Raji (cell line): ENCODE results near the gene ZNF14.

Experiments
- POLR2A ChIP-seq: IDR thresholded peaks from 2 replicates; pipeline ENCODE4 v1.6.1; 2011; ENCODE audit warnings: low read depth, low read length, control low read depth; ENCODE audit not compliant: insufficient read depth

The ZNF14 gene

DNA sequence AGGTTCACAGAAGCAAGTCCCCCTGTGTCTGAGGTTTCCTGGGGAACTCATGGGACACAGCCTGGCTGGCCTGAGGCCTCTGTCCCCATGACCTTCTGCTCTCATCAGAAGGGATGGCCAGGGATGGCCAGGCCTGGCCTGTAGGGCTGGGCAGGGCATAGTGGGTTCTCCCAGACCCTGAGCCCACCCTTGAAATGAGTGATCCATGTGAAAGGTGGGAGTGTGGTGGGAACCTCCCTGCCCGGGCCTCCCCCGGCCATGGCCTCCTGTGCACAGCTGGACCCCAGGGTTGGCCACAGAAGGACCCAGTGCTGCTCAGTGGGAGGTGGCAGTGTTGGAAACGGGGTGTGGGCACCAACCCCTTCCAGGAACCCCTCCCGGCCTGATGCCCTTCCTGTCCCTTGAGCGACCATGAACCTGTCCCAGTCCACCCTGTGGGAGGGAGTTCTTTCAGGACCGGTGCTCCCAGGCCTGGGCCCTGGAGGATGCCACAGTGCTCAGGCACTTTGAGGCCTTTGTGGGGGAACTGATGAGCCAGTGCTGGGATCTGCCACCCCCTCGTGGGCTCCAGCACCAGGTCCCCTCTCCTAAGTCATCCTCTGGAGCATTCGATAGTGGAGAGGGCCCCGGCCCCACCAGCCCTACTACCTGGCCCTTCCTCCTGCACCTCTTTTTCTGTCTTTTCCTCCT is 15.5 kb upstream of the ZNF14 start:
- no peak for TF ChIP-seq POLR2A

DNA sequence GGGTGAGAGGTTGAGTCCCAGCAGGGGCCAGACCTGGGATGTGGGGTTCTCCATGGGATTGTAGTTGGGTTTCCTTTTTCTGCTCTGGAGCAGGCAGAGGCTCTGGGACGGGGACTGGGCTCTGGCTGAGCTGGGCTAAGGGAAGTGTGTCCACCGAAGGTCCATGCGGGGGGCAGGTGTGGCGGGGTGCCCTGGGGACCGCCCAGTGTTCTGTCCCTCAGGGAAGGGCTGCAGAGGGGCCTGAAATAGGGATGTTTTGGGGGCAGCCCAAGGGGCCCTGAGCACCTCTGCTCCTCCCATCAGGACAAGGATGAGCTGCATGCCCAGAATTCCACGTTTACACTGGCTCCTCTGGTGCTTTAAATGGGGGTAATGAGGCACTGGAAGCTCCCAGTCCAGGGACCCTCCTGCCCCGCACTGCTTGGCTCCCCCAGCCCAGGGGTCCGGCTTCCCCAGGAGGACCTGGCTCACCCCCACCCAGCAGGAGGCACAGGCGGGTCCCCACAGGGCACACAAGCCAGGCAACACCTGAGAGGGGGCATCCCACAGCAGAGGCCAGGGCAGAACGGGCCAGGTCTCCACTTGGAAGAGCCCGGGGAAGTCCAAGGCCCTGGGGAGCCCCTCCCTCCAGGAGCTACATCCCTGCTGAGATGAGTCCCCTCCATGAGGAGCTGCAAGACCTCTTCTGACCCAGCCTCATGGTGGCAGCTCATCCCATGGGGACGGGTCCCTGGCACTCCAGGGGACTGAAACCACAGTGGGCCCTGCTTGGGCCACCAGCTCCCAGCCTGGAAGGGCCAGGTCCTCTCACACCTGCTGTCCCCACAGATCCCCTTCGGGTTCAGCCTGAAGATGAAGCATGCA is 14.7 kb upstream of the ZNF14 start:
- no peak for TF ChIP-seq POLR2A

DNA sequence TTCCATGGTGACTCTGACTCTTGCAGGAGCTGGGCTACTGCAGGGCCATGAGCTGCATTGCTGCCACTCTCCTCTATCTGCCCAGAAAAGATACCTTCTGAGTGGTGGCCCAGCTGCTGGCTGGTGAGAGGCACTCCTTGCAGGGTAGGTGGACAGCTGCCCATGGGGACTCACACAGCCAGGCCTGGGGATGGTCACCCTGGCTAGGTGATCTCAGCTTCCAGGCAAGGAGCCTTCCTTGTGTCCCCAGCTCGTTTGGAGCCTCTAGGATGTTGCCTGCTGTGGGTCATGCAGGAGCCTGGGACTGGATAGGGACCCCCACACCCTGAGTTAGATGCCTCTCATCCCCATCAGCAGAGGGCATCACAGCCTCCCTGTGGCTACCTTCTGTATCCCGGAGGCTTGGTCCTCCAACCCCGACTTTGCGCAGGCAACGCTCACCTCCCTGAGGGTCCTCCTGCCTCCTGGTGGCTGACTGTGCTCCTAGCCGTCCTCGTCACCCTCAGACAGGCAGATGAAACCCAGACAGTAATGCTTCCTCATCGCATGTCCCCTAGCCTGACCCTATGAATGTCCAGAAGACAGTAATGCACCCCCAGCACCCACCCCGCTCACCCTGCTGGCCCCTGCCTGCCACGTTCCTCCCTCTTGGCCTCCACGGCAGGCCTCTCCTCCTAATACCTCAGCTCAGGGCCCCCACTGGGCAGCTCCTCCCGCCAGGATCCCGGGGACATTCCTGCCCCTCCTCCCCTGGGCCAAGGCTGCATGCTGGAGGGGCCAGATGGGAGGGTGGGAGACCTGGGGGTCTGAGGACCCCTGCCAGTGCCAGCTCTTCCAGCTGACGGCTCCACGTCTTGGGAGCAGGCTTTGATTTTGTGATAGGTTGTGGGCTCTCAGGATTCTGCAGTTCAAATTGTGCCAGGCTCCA is 13.6 kb upstream of the ZNF14 start:
- no peak for TF ChIP-seq POLR2A

DNA sequence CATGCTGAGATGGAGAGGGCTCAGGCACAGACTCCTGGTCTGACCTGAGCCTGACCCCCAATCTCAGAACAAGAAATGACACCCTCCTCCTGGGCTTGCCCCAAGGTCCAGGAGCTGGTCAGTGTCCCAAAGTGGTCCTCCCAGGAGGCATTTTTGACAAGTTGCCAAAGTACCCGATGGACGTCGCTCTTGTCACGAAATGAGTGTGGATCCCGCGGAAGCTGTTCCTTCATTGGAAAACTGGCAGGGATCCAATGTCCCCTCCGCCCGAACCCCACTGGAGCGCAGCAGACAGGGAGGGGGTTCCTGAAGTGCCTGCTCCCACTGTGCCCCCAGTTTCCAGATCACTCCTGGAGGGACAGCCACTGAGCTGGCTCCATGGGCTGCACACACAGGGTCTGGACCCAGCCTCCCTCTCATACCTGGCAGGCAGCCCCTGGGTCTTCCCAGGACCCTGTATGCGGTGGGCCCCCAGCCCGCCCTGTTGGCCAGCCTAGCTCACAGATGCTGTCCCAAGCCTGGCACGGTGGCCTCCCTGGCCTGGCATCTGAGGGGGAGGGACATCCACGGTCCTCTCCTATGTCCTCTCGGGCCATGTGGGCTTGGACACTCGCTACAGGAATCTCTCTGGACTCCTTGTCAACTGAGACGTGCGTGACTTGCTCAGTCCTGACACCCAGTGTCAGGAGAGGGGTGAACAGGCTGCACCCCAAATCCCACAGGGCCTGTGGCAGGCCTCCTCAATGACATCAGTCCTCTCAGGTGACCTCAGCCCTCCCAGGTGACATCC is 12.8 kb upstream of the ZNF14 start:
- TF ChIP-seq POLR2A, result no peak

DNA sequence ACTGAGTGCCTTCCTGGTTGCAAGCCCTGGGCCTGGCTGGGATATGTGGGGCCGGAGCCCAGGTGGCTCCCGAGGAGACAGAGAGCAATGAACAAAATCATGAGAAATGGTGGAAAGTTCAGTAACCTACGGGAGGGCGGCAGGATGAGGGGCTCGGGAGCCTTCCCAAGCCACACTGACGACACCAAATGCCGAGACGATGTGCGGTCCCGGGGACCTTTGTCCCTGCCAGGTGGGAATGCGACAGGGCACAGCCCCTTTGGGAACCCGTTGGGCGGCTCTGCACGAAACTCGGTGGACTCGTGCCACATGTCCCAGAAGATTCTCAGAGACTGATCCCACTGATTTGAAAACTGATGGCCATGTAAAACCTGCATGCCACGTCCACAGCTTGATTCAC is 11.7 kb upstream of the ZNF14 start:
- no peak for TF ChIP-seq POLR2A

DNA sequence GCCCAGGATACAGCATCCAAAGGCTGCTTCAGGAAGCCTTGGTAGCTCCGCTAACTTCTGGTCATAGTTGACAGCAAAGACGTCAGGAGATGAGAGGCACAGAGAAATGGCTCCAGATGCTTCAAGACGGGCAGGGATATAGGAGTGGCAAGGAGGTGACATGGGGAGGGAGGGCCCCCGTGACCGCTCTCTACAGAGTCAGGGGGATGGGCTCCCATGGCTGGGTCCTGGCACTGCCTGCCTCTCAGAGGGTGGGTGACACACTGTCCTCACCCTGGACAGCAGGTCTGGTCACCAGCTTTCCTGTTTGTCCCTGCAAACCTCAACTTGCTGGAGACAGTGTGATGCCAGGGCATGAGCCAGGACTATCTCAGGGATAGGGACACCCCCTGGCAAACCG is 10.3 kb upstream of the ZNF14 start:
- TF ChIP-seq POLR2A, result no peak

DNA sequence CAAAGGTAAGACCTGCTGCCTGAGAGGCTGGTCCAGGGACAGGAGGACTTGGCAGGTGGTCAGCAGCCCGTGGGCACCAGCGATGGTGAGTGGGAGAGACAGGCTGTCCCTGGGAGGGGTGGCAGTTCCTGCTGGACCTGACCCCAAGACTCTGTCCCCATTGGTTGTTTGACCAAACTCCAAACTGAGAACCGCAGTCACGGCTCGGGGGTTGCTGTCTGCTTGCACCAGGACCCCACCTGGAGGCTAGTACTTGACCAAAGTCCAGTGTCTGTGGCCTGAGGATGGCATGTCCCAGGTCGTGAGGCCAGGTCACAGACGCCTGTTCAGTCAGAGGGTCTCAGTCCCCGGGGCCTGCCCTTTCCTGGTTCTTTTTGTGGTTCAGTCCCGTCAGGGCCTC is 9.9 kb upstream of the ZNF14 start:
- TF ChIP-seq POLR2A, result no peak

DNA sequence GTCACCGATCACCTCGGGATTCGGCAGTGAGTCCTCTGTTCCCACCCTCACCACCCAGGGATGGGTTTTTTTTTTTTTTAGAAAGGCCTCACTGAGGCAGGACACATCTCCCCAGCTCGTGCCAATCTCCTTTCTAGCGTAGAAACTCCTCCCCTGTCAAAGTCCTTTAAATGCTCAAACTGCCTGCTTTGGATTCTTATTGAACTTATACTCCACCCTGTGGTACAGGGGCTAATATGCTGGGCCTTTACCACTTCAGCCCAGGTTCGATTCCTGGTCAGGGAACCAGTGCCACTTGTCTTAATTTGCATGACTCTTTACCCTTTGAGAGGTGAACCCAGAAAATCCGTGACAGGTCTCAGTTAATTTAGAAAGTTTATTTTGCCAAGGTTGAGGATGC is 8.3 kb upstream of the ZNF14 start:
- no peak for TF ChIP-seq POLR2A

DNA sequence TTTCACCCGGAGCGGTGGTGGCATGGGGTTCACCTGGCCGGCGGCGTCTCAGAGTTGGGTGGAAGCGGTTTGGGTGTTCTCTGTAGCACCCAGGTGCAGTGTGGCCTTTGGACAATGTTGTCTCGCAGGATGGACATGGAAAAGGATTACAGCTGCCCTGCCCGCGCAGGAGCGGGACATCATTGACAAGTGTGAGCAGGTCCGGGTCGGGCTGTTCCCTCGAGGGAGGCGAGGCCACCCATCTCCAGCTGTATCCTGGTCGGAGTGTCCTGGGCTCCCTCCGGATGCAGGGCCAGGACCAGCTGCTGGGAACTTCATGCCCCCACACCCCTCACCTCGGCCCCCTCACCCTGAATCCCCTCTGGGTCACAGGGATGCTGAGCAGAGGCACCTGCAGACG is 7.8 kb upstream of the ZNF14 start:
- no peak for TF ChIP-seq POLR2A

DNA sequence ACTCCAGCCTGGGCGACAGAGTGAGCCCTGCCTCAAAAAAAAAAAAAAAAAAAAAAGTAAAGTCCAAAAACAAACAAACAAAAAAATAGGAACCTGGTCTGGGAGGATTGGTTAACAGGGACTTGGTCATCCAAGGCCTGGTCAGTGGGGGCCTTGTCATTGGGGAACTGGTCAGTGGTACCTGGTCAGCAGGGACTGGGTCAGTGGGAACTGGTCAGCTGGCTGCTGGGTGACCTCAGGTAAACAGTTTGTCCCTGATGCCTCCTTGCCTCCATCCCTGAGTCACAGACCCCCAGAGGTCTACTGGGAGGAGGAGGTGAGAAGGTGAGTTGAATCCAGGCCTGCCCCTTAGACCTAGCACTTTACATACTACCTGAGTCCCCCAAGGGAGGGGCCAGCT is 5.7 kb upstream of the ZNF14 start:
- no peak for TF ChIP-seq POLR2A

DNA sequence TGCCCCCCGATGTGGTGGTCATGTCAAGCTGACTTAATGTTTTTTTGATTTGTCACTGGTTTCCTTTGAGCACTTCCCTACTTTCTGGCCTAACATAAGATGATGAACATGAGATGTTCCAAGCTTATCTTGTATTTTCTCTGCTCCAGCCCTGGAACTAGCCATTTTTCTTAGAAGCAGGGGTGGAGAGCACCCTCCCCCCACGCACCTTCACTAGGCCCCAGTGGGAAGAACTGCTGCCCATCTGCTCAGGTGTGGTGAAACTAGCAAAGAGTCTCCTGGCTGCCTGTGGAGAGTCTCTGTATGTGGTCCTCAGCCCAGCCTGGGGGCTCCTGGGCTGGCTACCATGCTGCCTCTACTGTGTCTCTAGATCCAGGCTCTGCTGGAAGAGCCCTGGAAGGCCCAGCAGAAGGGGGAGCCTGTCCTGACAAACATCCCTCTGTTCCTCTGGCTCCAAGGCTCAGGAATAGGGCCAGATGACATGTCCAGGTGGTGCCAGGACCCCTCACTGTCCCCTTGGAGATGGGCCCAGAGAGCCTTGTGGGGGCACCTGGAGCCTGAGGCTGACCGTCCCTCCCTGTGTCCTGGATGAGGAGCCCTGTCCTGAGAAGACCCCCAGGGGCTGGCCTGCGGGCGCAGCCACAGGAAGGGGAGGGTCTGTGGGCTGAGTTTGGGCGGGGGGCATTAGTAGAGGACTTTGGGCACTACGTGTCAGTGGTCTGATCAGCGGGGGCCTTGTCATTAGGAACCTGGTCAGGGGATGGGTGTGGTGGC is 4.8 kb upstream of the ZNF14 start:
- TF ChIP-seq POLR2A, result no peak

DNA sequence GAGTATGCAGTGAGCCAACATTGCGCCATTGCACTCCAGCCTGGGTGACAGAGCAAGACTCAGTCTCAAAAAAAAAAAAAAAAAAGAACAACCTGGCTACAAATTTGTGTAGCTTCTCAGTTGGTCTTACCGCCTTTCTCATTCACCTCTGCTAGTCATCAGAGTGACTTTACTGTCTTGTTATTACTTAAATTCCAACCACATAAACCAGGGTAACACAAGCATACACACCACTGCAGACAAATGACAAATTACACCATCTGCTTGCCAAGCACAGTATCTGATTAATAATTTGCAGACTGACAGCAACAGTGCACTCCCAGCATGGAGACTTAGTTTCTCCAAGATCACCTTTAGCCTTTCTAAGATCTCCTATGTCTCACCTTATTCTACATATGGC is 11.0 kb downstream of the ZNF14 start:
- no peak for TF ChIP-seq POLR2A

DNA sequence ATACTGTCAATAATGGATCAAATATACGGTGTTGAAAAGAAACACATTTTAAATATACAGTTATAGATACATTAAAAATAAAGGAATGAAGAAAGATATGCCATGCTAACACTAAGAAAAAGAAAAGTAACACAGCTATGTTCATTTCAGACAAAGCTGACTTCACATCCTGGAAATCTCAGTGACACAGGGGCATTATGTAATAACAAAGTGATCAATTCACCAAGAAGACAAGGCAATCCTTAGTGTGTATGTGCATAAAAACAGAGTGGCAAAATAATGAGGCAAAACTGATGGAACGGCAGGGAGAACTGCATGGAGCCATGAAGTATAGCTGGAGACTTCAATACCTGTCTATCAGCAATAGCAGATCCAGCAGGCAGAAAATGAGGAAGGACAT is 13.1 kb downstream of the ZNF14 start:
- TF ChIP-seq POLR2A, result no peak
